ENCODE data around the gene A3GALT2. TPM values are rescaled to one million over a fixed set of nuclear protein-coding genes. Genes with fewer than 3 reads are reported as not detected.

The A3GALT2 gene
- total and polyA plus RNA-seq, 9 of the 15 experiments (the other 6 are each of a cell fraction or from before 2014, with no cell fraction given) = not detected

GRCh38 chr1:33268457-33268856 is 52.4 kb downstream of the A3GALT2 start:
- Histone ChIP-seq H4K20me1 (replicated peaks; ENCODE audit: control insufficient read depth, insufficient read depth, low read length) (peaks cover 14% of the 10 kb centered on the region; the same call in 1 of the 2 replicates), H3K9ac (ENCODE audit: insufficient read depth in 1 of 2, low read depth in 2 of 2, low read length in 2 of 2) (no peak overlapping the region), H3K4me1 (replicated peaks in 1 of 2; ENCODE audit: control insufficient read depth in 2 of 2, insufficient read depth in 2 of 2, low read length in 2 of 2) (0 out of 5 replicates have a peak, but pooled peaks cover 0 to 2% of the 10 kb centered on the region in 2 experiments), H3K27ac (ENCODE audit: extremely low read depth, low read depth, low read length) (no peak overlapping the region), H3K79me2 (ENCODE audit: control insufficient read depth, insufficient read depth, low read length) (no peaks in the 10 kb centered on the region), H3K4me2 (ENCODE audit: insufficient read depth, low read length) (no peak overlapping the region), H3K27me3 (ENCODE audit: control insufficient read depth in 2 of 2, insufficient read depth in 2 of 2, low read length in 2 of 2) (peaks cover 0 to 37% of the 10 kb centered on the region in 2 experiments; a peak in 4 of 5 replicates), H2AFZ (ENCODE audit: low read depth, low read length) (no peak overlapping the region), H3K9me1 (ENCODE audit: control insufficient read depth, insufficient read depth, low read length) (no peaks in the 10 kb centered on the region), H3K4me3 (no peak overlapping the region), H3K36me3 (ENCODE audit: control insufficient read depth, insufficient read depth, low read length) (no peaks in the 10 kb centered on the region), H3K9me3 (replicated peaks; ENCODE audit: control insufficient read depth, insufficient read depth, low read depth, low read length) (no peaks in the 10 kb centered on the region)
- no peak for ATAC-seq
- no peak for FAIRE-seq
- intact Hi-C loops (cut with micrococcal nuclease) (no loop called here), in situ Hi-C loops (cut with MboI) (no loop called here)
- CTCF ChIA-PET (ENCODE audit: low intra/inter-chr PET ratio) = no interaction called here
- 3% methylated on average over 2 of the region's 2 CpGs for WGBS (ENCODE audit: insufficient coverage, low coverage, missing lambda C conversion rate)
- TF ChIP-seq ELF4 (CRISPR knock-in tag; IDR thresholded peaks at IDR 0.05) (no peak), CEBPZ (IDR thresholded peaks at IDR 0.05; ENCODE audit: borderline replicate concordance, low read depth, low read length) (no peak)
- TF ChIP-seq, protein P1, sequence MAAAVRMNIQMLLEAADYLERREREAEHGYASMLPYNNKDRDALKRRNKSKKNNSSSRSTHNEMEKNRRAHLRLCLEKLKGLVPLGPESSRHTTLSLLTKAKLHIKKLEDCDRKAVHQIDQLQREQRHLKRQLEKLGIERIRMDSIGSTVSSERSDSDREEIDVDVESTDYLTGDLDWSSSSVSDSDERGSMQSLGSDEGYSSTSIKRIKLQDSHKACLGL (CRISPR knock-in tag; IDR thresholded peaks at IDR 0.05; ENCODE audit: borderline replicate concordance, poor library complexity, severe bottlenecking) = no peak
- BruUV-seq (replicated peaks) = no TSS peak
- DNase-seq (ENCODE audit: extremely low read depth in 1 of 4, low spot score in 3 of 4) = no peak
- POLR2A ChIA-PET = interaction anchor here (0.7 to 1.5 kb wide), 3 partner anchors 11 to 1802 kb away, joined by 3 to 4 read pairs (median 3); no protein-coding TSS in a partner anchor
